Measurements from ENCODE around the gene VPS37C. TPM values are rescaled to one million over a fixed set of nuclear protein-coding genes. Genes with fewer than 3 reads are reported as not detected.

VPS37C gene
- total RNA-seq, 1 experiment from 2014 or later: 19.0 TPM

DNA sequence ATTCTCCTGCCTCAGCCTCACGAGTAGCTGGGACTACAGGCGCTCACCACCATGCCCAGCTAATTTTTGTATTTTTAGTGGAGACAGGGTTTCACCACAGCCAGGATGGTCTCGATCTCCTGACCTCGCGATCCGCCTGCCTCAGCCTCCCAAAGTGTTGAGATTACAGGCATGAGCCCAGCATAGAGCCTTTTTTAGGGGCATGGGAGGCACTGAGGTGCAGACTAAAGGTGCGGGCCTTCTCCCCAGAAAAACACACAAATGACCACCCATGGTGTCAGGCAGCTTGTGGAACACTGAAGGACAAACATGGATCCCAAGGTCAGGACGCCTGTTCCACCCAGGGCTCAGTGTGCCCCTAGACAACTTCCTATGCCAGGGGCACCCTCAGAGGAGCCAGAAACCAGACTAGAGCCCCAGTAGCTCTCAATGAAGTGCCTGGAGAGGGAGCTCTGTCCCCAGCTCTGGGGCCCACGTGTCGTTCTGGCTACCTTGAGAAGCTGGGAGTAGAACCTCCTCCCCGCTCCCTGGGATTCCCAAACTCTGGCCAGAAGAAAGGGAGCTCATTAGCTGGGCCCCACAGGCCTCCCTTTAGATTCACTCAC is 80.1 kb downstream of the VPS37C start:
- no peak overlapping the region for H2BK5ac ChIP-seq (ENCODE audit: insufficient read length, low read length)
- no peaks in the 10 kb centered on the region for H3K9me3 ChIP-seq (ENCODE audit: control insufficient read depth, low read depth, low read length)
- H3K14ac ChIP-seq (ENCODE audit: insufficient read depth, low read length): no peak overlapping the region
- no peaks in the 10 kb centered on the region for H4K20me1 ChIP-seq (ENCODE audit: control insufficient read depth, insufficient read depth, insufficient read length)
- peaks cover 18% of the 10 kb centered on the region for H3K27me3 Mint-ChIP-seq (ENCODE audit: low read depth)
- H3K23me2 ChIP-seq (ENCODE audit: insufficient read length, low read depth, low read length, poor library complexity, severe bottlenecking): no peaks in the 10 kb centered on the region
- no peaks in the 10 kb centered on the region; a peak in 1 of 7 replicates for H3K36me3 Mint-ChIP-seq (ENCODE audit: insufficient read depth in 1 of 3, low read depth in 3 of 3)
- no peak overlapping the region for H2BK15ac ChIP-seq (ENCODE audit: low read depth, low read length)
- no peak overlapping the region for H3K18ac ChIP-seq (ENCODE audit: insufficient read length, low read depth, low read length)
- no peak overlapping the region for H3K23ac ChIP-seq (ENCODE audit: insufficient read length, low read depth, low read length)
- no peak overlapping the region for H3K27ac Mint-ChIP-seq
- no peak overlapping the region for H3T11ph ChIP-seq (ENCODE audit: low read length)
- no peaks in the 10 kb centered on the region for H3K27me3 ChIP-seq (ENCODE audit: insufficient read depth, low read length)
- no CpG with 5 or more reads among the region's 11 CpGs for WGBS (ENCODE audit: extremely low coverage, insufficient read length, low lambda C conversion rate)
- H3K4me3 Mint-ChIP-seq: no peak overlapping the region
- H4K91ac ChIP-seq (ENCODE audit: insufficient read length, low read depth, low read length): no peak overlapping the region
- no peak overlapping the region for H3K9ac ChIP-seq (ENCODE audit: extremely low read depth, insufficient read length, low read length)
- no peak overlapping the region for H2AFZ ChIP-seq (ENCODE audit: low read length)
- TF ChIP-seq, protein P1, sequence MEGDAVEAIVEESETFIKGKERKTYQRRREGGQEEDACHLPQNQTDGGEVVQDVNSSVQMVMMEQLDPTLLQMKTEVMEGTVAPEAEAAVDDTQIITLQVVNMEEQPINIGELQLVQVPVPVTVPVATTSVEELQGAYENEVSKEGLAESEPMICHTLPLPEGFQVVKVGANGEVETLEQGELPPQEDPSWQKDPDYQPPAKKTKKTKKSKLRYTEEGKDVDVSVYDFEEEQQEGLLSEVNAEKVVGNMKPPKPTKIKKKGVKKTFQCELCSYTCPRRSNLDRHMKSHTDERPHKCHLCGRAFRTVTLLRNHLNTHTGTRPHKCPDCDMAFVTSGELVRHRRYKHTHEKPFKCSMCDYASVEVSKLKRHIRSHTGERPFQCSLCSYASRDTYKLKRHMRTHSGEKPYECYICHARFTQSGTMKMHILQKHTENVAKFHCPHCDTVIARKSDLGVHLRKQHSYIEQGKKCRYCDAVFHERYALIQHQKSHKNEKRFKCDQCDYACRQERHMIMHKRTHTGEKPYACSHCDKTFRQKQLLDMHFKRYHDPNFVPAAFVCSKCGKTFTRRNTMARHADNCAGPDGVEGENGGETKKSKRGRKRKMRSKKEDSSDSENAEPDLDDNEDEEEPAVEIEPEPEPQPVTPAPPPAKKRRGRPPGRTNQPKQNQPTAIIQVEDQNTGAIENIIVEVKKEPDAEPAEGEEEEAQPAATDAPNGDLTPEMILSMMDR (conservative IDR thresholded peaks at IDR 0.05): 0 out of 3 replicates have a peak, but pooled peaks have one; percentile 12
- H3K4me2 ChIP-seq (ENCODE audit: insufficient read depth, insufficient read length, low read length): no peak overlapping the region
- H3K4me1 ChIP-seq (ENCODE audit: insufficient read depth, low read length): no peaks in the 10 kb centered on the region
- peaks cover 0 to 4% of the 10 kb centered on the region in 2 experiments; a peak in 3 of 4 replicates for H3K4me1 Mint-ChIP-seq
- no peak overlapping the region for H4K8ac ChIP-seq (replicated peaks; ENCODE audit: insufficient read length, low read depth, low read length)
- no peak overlapping the region for H4K5ac ChIP-seq (ENCODE audit: insufficient read length, low read depth, low read length)
- H3K4ac ChIP-seq (ENCODE audit: low read depth, low read length): no peak overlapping the region
- H2BK120ac ChIP-seq (ENCODE audit: low read depth, low read length, poor library complexity, severe bottlenecking): no peak overlapping the region
- no peak overlapping the region for H2AK5ac ChIP-seq (ENCODE audit: insufficient read length, low read length)
- no peak for DNase-seq
- H2BK12ac ChIP-seq (ENCODE audit: insufficient read length, low read depth, low read length): no peak overlapping the region
- no peak overlapping the region for H3K56ac ChIP-seq (ENCODE audit: insufficient read length, low read depth, low read length)
- no peak overlapping the region for H2BK20ac ChIP-seq (ENCODE audit: low read depth, low read length, poor library complexity, severe bottlenecking)
- no peak overlapping the region for H3K27ac ChIP-seq (ENCODE audit: insufficient read length, low read depth, low read length)
- H3K9me3 Mint-ChIP-seq: peaks cover 0 to 3% of the 10 kb centered on the region in 2 experiments; a peak in 1 of 5 replicates
- H3K79me1 ChIP-seq (ENCODE audit: insufficient read depth, low read depth, low read length, poor library complexity, severe bottlenecking): no peaks in the 10 kb centered on the region
- no peaks in the 10 kb centered on the region for H3K79me2 ChIP-seq (ENCODE audit: insufficient read depth, low read length)
